Naive B cell (primary cell): Measurements from ENCODE around the gene CRACDL. TPM values are rescaled to one million over a fixed set of nuclear protein-coding genes. Genes with fewer than 3 reads are reported as not detected.

Experiments used
- ATAC-seq, 2 donors: fragments of 150-1000 bp; cut with Tn5 transposase; 2 replicates each; pipeline ENCODE4 v1.10.0; 2021; ENCODE audit warnings: low read depth in 2 of 2, mild to moderate bottlenecking in 2 of 2, moderate library complexity in 2 of 2
- DNase-seq: peaks from one replicate; pipeline ENCODE4 v3.0.0; 2022
- H3K27ac Mint-ChIP-seq, 6 donors: one replicate each; pipeline ENCODE4 v1.8.0; 2020 to 2022; ENCODE audit warnings: mild to moderate bottlenecking in 6 of 6, mixed read lengths in 6 of 6, moderate library complexity in 5 of 6, inconsistent platforms in 2 of 6
- H3K27me3 Mint-ChIP-seq, 3 donors: one replicate each; pipeline ENCODE4 v1.8.0; 2021 to 2022; ENCODE audit warnings: mixed read lengths in 3 of 3, mild to moderate bottlenecking in 1 of 3
- H3K36me3 Mint-ChIP-seq, 2 donors: one replicate each; pipeline ENCODE4 v1.8.0; 2020 to 2022; ENCODE audit warnings: mixed read lengths in 2 of 2, inconsistent platforms in 1 of 2, mild to moderate bottlenecking in 1 of 2
- H3K4me1 Mint-ChIP-seq, 3 donors: one replicate each; pipeline ENCODE4 v1.8.0; 2020 to 2022; ENCODE audit warnings: mixed read lengths in 3 of 3, inconsistent platforms in 1 of 3, mild to moderate bottlenecking in 1 of 3, moderate library complexity in 1 of 3
- H3K4me3 Mint-ChIP-seq, 8 donors: one replicate each; pipeline ENCODE4 v1.8.0; 2020 to 2022; ENCODE audit warnings: mild to moderate bottlenecking in 8 of 8, mixed read lengths in 8 of 8, moderate library complexity in 8 of 8, inconsistent platforms in 2 of 8
- H3K9me3 Mint-ChIP-seq, 7 donors: one replicate each; pipeline ENCODE4 v1.8.0; 2020 to 2022; ENCODE audit warnings: mixed read lengths in 7 of 7, mild to moderate bottlenecking in 5 of 7, inconsistent platforms in 2 of 7, moderate library complexity in 1 of 7
- polyA plus RNA-seq, 6 donors: library from polyadenylated mRNA; unstranded; fragments of 300-500 nt; fragmentation: Illumina TruSeq; gene quantifications; one replicate each; pipeline ENCODE4 v1.2.3, GENCODE V29; 2021; ENCODE audit warnings: low read depth in 6 of 6

The CRACDL gene
- polyA plus RNA-seq, 6 donors from 2014 or later, result not detected

DNA sequence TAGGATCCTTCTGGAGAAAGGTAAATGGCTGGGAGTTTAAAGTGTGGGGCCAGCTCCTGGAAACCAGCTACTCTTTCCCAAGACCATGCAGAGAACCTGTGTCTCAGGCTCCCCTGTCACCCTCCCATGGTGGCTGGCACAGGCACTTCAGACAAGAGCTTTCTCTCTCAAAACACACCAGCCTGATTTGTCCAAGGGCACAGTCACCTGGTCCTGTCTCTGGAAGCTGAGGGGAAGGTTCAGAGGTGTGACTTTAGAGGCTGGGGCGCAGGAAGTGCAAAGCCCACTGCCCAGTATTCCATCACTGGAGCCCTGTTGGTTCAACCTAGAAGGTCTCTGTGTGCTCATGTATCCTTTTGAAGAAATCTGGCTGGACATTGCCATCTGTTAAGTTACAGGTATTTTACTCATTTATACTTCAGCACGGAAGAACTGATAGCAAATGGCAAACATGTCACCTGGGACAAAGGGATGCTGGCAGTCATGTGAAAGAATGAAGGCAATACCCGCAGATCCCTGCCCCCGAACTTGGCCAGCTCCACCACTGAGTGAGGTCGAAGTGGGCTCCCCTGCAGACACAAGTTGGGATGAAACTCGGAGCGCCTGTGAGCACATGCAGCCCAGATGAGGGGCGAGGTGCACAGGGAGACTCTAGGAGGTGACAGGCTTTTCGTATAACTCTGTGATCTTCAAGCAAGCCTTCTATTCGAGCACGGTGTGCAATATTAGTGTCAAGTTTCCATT lies 108.2 kb downstream of the CRACDL start:
- Mint-ChIP-seq H3K4me1 (peaks cover 12 to 20% (median 19%) of the 10 kb centered on the region in 3 donors), H3K9me3 (no peaks in the 10 kb centered on the region), H3K36me3 (no peaks in the 10 kb centered on the region), H3K27me3 (peaks cover 20 to 26% (median 21%) of the 10 kb centered on the region in 3 donors), H3K27ac (no peak overlapping the region), H3K4me3 (no peak overlapping the region)
- DNase-seq (no peak), ATAC-seq (no peak)

DNA sequence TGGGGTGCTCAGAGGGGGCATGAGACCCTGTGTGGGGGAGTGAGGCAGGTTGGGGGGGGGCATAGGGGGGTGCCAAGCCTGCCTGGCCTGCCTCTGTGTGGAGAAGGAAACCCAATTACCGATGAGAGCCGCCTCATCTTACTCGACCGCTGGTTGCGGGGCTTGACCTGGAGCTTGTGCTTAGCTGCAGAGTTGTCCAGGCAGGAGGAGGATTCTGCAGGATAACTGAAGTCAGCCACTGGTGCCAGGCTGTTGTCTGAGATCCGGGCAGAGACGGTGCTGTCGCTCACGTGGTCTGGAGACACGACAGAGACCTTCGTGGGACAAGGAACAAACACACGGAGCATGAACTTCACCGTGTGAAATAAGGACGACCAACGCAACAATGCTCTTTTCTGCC lies 109.2 kb downstream of the CRACDL start:
- Mint-ChIP-seq H3K4me1 (peaks cover 12 to 20% (median 19%) of the 10 kb centered on the region in 3 donors), H3K27ac (no peak overlapping the region), H3K4me3 (no peak overlapping the region), H3K9me3 (no peaks in the 10 kb centered on the region), H3K27me3 (peaks cover 20 to 26% (median 21%) of the 10 kb centered on the region in 3 donors), H3K36me3 (no peaks in the 10 kb centered on the region)
- DNase-seq (no peak), ATAC-seq (no peak)

DNA sequence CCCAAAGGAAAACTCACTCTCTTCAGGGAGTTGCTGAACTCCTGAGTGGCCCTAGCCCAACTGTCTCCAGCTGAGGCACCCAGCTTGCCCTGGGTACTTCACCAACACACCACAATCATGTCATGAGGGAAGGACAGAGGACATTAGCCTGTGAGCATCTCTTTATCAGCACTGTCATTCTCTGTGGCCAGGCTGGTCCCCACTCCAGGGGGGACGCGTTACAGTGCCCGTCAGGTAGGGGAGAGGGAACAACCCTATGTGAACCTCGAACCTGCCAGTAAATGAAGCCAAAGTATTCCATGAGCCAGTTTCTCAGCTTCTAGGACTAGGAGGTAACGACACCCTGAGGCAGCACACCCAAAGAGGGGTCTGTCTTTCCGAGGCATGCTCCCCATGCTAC lies 110.2 kb downstream of the CRACDL start:
- no peaks in the 10 kb centered on the region for H3K9me3 Mint-ChIP-seq
- H3K27ac Mint-ChIP-seq, result no peak overlapping the region
- peaks cover 21 to 32% (median 26%) of the 10 kb centered on the region in 3 donors for H3K27me3 Mint-ChIP-seq
- ATAC-seq, result no peak
- peaks cover 12 to 20% (median 19%) of the 10 kb centered on the region in 3 donors for H3K4me1 Mint-ChIP-seq
- no peak for DNase-seq
- no peak overlapping the region for H3K4me3 Mint-ChIP-seq
- H3K36me3 Mint-ChIP-seq, result no peaks in the 10 kb centered on the region

DNA sequence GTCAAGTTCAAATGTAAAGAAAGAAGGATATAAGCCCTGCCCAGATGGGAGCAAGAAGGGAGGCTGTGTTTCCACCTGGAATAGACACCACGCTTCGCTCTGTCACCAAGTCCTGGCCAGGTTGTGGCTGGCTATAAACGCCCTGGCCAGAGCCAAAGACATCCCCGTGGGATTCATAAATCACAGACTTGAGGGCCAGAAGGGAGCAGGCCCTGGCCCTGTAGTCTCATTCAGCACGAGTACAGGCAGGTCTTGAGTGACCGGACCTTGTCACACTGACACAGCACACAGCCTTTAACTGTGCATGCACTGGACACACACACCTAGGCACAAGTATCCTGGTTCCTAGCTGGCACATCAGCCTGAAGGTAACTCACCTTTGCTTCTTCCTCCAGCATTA lies 110.6 kb downstream of the CRACDL start:
- DNase-seq, result no peak
- Mint-ChIP-seq H3K4me1 (peaks cover 12 to 20% (median 19%) of the 10 kb centered on the region in 3 donors), H3K4me3 (no peak overlapping the region), H3K27me3 (peaks cover 21 to 36% (median 29%) of the 10 kb centered on the region in 3 donors), H3K27ac (no peak overlapping the region), H3K36me3 (no peaks in the 10 kb centered on the region), H3K9me3 (no peaks in the 10 kb centered on the region)
- no peak for ATAC-seq

DNA sequence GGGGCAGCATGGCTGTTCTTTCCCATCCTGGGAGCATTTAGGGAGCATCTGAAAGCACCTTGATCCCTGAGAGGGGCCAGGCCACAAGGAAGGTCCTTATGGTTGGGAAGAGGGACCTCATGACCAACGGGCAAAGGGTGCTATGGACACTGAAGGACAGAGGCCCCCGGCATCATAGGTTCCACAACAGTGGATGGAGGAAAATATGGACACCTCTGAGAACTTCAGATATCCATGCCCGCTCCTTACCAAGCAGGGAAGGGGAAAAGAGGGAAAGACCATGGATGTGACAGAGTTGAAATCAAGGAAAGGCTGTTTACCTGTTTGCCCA lies 111.0 kb downstream of the CRACDL start:
- H3K36me3 Mint-ChIP-seq, result no peaks in the 10 kb centered on the region
- peaks cover 21 to 38% (median 29%) of the 10 kb centered on the region in 3 donors for H3K27me3 Mint-ChIP-seq
- peaks cover 12 to 20% (median 19%) of the 10 kb centered on the region in 3 donors for H3K4me1 Mint-ChIP-seq
- H3K27ac Mint-ChIP-seq, result no peak overlapping the region
- H3K4me3 Mint-ChIP-seq, result no peak overlapping the region
- no peak for DNase-seq
- H3K9me3 Mint-ChIP-seq, result no peaks in the 10 kb centered on the region
- no peak for ATAC-seq

DNA sequence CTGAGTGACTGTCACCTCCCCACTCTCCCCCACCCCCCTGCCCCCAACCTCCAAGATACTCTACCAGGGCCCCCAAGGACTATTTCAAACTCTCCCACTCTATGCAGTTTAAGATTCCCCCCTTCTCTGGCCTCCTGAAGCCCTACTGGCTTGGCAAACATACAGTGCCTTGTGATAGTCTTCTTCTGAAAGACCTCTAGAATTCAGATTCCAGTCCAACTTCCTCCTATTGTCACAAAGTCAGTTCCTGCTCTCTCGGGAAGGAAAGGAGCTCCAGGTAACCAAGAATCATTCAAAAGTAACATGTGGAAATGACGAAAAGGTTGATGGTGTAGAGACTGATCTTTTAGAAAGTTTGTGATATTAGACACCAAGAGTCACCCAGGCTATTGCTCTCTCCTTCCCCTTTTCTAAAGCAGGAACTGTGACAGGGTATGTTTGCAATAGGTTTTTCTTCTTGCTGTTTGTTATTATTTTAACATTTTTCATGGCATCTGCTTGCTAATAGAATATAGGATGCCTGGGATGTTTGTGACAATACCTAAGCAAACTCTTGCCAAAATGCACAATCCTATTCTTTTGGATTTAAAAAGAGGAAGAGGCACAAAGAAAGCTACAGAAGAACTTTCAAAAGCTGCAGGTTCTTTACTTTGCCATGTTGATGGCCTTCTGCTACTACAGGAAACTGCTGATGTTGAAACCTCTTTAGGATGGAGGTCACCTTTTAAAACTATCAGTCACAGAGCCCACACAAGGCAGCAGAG lies 111.6 kb downstream of the CRACDL start:
- no peaks in the 10 kb centered on the region for H3K36me3 Mint-ChIP-seq
- peak overlapping the region in 1 of 6 donors; percentile 63 for H3K27ac Mint-ChIP-seq
- H3K4me1 Mint-ChIP-seq, result peaks cover 12 to 20% (median 19%) of the 10 kb centered on the region in 3 donors
- ATAC-seq, result peak in 1 of 2 donors; percentile 23
- H3K9me3 Mint-ChIP-seq, result no peaks in the 10 kb centered on the region
- H3K27me3 Mint-ChIP-seq, result peaks cover 21 to 38% (median 29%) of the 10 kb centered on the region in 3 donors
- H3K4me3 Mint-ChIP-seq, result peak overlapping the region; percentile 4 to 92 (median 63)
- DNase-seq, result no peak

DNA sequence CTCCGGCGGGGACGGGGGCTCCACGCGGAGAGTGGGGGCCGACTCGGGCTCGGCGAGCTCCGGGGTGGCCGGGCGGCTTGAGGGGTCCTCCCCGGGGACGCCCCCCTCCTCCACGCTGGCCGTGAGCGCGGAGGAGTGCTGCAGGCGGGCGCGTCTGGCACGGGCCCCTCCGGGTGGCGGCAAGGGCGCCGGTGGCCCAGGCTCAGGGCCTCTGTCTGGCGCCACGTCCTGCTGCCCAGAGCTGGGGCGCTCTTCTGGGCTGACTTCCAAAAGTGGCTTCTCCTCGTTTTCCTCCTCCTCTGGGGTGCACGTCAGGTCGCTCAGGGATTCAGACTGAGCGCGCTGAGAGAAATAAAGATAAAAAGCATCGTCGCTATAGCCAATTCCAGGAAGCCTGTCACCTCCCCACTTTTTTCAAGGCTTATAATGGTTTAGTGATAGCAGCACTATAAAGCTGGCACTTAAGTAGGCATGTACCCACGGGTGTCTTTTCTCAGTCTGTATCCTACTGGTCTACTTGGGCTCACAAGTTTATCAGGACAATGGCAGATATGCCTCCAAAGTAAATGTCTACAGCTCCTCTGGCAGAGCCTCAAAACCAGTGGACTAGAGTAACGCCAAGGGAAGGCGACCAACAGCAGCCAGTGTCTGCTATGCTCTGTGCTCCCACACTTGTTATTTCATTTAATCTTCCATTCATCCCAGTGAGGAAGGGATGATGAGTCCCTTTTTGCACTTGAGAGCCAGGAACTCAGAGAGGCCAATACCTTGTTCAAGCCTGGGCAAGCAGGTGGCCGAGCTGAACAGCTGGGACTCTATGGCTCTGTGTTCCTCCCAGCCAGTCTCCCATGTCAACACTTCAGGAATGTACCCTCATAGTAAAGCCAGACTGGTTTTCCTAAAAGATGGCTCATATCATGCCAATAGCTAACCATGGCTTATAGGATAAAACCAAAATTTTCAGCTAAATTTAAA lies 112.5 kb downstream of the CRACDL start:
- ATAC-seq (no peak), DNase-seq (no peak)
- peaks cover 21 to 38% (median 29%) of the 10 kb centered on the region in 3 donors for H3K27me3 Mint-ChIP-seq
- H3K4me3 Mint-ChIP-seq, result peak overlapping the region; percentile 15 to 92 (median 79)
- peak overlapping the region in 1 of 6 donors; percentile 88 for H3K27ac Mint-ChIP-seq
- no peaks in the 10 kb centered on the region for H3K36me3 Mint-ChIP-seq
- no peaks in the 10 kb centered on the region for H3K9me3 Mint-ChIP-seq
- H3K4me1 Mint-ChIP-seq, result peaks cover 12 to 20% (median 19%) of the 10 kb centered on the region in 3 donors

DNA sequence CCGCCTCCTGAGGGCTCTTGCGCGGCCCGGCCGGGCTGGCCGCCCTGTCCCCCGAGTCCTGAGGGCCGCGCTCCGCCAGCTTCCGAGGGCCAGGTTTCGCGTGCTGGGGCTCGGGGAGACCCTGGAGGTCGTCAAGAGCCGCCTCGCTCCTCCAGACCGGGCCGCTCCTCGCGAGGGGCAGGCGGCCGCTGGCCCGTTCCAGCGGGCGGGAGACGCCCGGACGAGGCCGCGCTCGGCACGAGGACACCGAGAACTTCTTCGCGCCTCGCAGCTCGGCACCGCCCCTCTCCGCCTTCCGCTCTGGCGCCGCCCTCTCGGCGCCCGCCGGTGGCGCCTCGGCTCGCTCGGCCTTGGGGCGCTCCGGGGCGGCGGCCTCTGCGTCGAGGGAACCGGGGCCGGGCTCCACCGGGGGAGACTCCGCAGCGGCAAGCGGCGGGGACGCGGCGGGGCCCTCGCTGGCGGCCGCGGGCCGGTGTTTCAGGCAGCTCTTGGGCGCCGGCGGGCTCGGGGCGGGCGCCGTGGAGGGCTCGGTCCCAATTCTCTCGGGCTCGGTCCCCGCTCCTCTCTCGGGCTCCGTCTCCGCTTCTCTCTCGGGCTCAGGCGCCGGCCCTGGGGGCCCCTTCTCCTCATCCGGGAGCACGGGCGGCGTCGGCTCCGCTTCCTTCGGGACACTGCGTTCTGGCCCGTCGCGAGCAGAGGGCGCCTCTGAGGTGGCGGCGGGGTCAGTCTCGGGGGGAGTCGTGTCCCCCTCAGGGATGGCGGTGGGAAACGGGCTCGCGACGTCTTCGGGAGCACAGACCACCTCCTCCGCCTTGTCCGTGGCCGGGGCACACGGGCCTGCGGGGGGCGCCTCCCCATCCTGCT lies 113.5 kb downstream of the CRACDL start:
- DNase-seq, result peak; percentile 30
- Mint-ChIP-seq H3K36me3 (no peaks in the 10 kb centered on the region), H3K4me3 (peak overlapping the region in 4 of 8 donors; percentile 40 to 67 (median 56)), H3K4me1 (peaks cover 12 to 20% (median 19%) of the 10 kb centered on the region in 3 donors), H3K27ac (peak overlapping the region in 1 of 6 donors; percentile 24), H3K27me3 (peaks cover 21 to 37% (median 32%) of the 10 kb centered on the region in 3 donors), H3K9me3 (no peaks in the 10 kb centered on the region)
- ATAC-seq, result peak; percentile 87 to 90

DNA sequence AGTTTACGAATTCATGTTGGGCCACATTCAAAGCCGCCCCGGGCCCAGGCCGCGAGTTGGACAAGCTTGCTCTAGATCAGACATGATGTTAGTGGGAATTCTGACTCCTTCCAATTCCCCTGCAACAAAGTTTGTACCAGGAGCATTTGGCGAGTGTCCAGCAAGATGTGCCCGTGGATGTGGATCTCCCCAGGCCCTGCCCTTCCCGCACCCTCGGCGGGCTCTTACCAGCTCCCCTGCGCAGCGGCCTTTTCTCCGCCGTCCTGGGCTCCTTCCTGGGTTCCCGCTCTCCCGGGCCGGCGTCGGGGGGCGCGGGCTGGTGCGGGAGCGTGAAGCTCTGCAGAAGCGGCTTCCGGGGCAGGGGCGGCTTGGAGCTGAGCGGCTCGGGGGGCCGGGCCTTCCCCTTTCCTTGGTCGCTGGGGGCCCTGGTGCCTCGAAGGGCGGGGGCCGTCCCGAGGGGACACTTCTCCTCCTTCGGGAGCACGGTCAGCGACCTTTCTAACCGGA lies 114.3 kb downstream of the CRACDL start:
- no peak overlapping the region for H3K27ac Mint-ChIP-seq
- ATAC-seq (no peak), DNase-seq (no peak)

DNA sequence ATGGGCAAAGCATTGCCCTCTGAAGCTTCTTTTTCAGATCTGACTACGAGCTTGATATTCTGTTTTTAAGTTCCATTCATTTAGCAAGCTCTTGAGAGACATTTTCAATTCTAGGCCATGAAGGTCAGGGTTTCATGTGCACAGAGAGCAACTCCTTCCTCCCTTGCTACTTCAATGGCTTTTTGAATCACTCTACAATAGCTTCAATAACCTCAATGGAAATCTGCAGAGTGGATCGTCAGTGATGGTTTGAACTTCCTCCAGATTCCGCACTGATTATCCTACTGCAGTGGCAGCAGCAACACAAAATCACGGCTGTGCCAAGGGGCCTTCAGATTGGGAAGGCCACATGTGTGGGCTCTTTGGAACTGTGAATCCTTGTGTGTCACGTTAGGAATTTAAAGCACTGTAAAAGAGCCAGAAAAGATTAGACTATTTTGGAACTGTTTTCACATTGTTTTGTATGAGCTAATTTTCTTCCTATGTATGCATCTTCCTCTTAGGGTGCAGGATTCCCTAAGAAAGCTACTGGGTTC lies 116.7 kb downstream of the CRACDL start:
- H3K4me1 Mint-ChIP-seq, result peaks cover 10% of the 10 kb centered on the region in 3 donors
- no peak overlapping the region for H3K27ac Mint-ChIP-seq
- no peak overlapping the region for H3K4me3 Mint-ChIP-seq

More for the DNA sequence above, 114.3 kb downstream of the CRACDL start:
- Mint-ChIP-seq H3K27me3 (peaks cover 20 to 35% (median 32%) of the 10 kb centered on the region in 3 donors), H3K36me3 (no peaks in the 10 kb centered on the region), H3K4me3 (peak overlapping the region in 5 of 8 donors; percentile 7 to 73 (median 32)), H3K4me1 (peaks cover 12 to 20% (median 19%) of the 10 kb centered on the region in 3 donors), H3K9me3 (no peaks in the 10 kb centered on the region)

DNA sequence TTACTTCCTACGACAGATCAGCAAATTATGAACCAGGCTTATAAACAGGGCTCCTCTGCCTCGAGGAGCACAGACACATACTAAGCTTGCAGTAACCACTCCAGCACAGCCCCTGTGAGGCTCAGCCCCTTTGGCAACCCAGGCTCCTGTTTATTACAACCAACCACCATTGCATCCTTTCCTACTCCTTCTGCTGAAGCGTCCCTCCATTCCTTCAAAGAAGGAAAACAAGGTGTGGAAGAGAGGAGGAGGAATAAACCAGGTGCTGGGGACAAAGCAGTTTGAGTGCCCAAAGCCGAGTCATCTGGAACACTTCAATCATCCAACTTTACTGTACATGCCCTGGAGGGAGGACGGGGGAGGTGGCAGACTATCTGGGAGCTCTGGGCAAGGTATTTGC lies 117.9 kb downstream of the CRACDL start:
- no peaks in the 10 kb centered on the region for H3K4me1 Mint-ChIP-seq
- DNase-seq (no peak), ATAC-seq (no peak)
- no peaks in the 10 kb centered on the region for H3K9me3 Mint-ChIP-seq
- H3K27me3 Mint-ChIP-seq, result peaks cover 22 to 32% (median 24%) of the 10 kb centered on the region in 3 donors
- H3K4me3 Mint-ChIP-seq, result no peak overlapping the region
- no peaks in the 10 kb centered on the region for H3K36me3 Mint-ChIP-seq
- no peak overlapping the region for H3K27ac Mint-ChIP-seq

More for the DNA sequence above, 116.7 kb downstream of the CRACDL start:
- Mint-ChIP-seq H3K27me3 (peaks cover 31 to 42% (median 33%) of the 10 kb centered on the region in 3 donors), H3K9me3 (no peaks in the 10 kb centered on the region), H3K36me3 (no peaks in the 10 kb centered on the region)
- no peak for DNase-seq
- no peak for ATAC-seq

DNA sequence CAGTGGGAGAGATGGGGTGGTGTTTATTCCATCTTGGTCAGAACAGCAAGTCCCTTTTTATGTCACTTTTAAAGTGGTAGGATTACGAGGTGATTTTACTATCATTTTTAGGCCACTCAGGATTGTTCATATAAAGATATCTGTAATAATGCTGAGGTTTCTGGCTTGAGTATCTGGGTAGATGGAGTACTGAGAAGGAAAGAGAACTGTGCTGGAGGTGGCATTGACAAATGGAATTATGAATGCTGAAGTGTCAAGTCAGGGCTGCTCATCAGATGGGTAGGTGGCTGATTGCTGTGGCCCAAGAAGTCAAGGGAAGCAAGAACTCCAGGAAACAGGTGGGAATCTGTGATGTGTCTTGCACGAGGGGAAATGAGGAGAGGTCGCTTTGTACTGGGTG lies 119.7 kb downstream of the CRACDL start:
- ATAC-seq, result no peak
- Mint-ChIP-seq H3K36me3 (no peaks in the 10 kb centered on the region), H3K27ac (no peak overlapping the region), H3K9me3 (peaks cover 0 to 7% (median 2%) of the 10 kb centered on the region in 7 donors), H3K4me3 (peak overlapping the region in 1 of 8 donors; percentile 31), H3K4me1 (no peaks in the 10 kb centered on the region), H3K27me3 (peaks cover 22 to 30% (median 22%) of the 10 kb centered on the region in 3 donors)
- DNase-seq, result no peak
